Activated CD4-positive, alpha-beta memory T cell treated with anti-CD3 and anti-CD28 coated beads for 36 hours (primary cell): ENCODE measurements around the gene SLC2A10. TPM values are rescaled to one million over a fixed set of nuclear protein-coding genes. Genes with fewer than 3 reads are reported as not detected.

Source experiments
- CTCF ChIA-PET: fragments of 350-600 bp; sonication (Branson Sonifier 250); formaldehyde crosslinking; loops from one replicate; lab custom pipeline; 2021; ENCODE audit warnings: antibody characterized with exemption, inconsistent platforms; lab: Charles Lee
- POLR2A ChIA-PET: fragments of 350-600 bp; sonication (Branson Sonifier 250); formaldehyde crosslinking; loops from one replicate; lab custom pipeline; 2021; ENCODE audit warnings: antibody characterized with exemption; lab: Charles Lee
- DNase-seq: peaks from one replicate; pipeline ENCODE4 v3.0.0-alpha.2; 2020
- H3K27ac Mint-ChIP-seq: one replicate; pipeline ENCODE4 v1.8.0; 2021; ENCODE audit warnings: mixed read lengths
- H3K27me3 Mint-ChIP-seq: one replicate; pipeline ENCODE4 v1.8.0; 2021; ENCODE audit warnings: mixed read lengths
- H3K36me3 Mint-ChIP-seq: one replicate; pipeline ENCODE4 v1.8.0; 2021; ENCODE audit warnings: mixed read lengths
- H3K4me1 Mint-ChIP-seq: one replicate; pipeline ENCODE4 v1.8.0; 2021; ENCODE audit warnings: low read depth, mixed read lengths
- H3K4me3 Mint-ChIP-seq: one replicate; pipeline ENCODE4 v1.8.0; 2021; ENCODE audit warnings: mild to moderate bottlenecking, mixed read lengths
- H3K9me3 Mint-ChIP-seq: one replicate; pipeline ENCODE4 v1.8.0; 2021; ENCODE audit warnings: mixed read lengths
- intact Hi-C: fragments of 100-400 bp; cut with micrococcal nuclease; formaldehyde crosslinking; loops from one replicate; pipeline ENCODE4 v1.15.1; 2023
- total RNA-seq, 2 experiments: library from RNA; stranded (reverse); gene quantifications; one replicate each; pipeline ENCODE4 v1.2.3, GENCODE V29; 2021

Gene SLC2A10
- total RNA-seq, 2 experiments from 2014 or later, result not detected

- Mint-ChIP-seq H3K9me3 (no peaks in the 10 kb centered on the region), H3K4me1 (no peaks in the 10 kb centered on the region), H3K36me3 (no peaks in the 10 kb centered on the region), H3K27me3 (peaks cover 31% of the 10 kb centered on the region), H3K4me3 (no peak overlapping the region), H3K27ac (no peak overlapping the region)
- no peak for DNase-seq
- CTCF ChIA-PET, result interaction anchor here (1.1 to 2.1 kb wide), 5 partner anchors 11 to 1869 kb away, joined by 3 to 5 read pairs (median 4); no protein-coding TSS in a partner anchor
- POLR2A ChIA-PET, result no interaction called here
- intact Hi-C loops, result loop anchor here (10.0 kb wide), 1 partner anchor 273 kb away; no protein-coding TSS in a partner anchor
Measured at GRCh38 chr20:46751856-46752255, 42.4 kb downstream of the SLC2A10 start.

- intact Hi-C loops, result loop anchor here (10.0 kb wide), 1 partner anchor 272 kb away; no protein-coding TSS in a partner anchor
- DNase-seq, result peak; percentile 67
- peaks cover 25% of the 10 kb centered on the region for H3K27me3 Mint-ChIP-seq
- no peak overlapping the region for H3K27ac Mint-ChIP-seq
- POLR2A ChIA-PET, result no interaction called here
- H3K36me3 Mint-ChIP-seq, result no peaks in the 10 kb centered on the region
- H3K4me1 Mint-ChIP-seq, result no peaks in the 10 kb centered on the region
- no peaks in the 10 kb centered on the region for H3K9me3 Mint-ChIP-seq
- H3K4me3 Mint-ChIP-seq, result no peak overlapping the region
- CTCF ChIA-PET, result interaction anchor here (0.5 to 3.1 kb wide), 20 partner anchors 10 to 1868 kb away, joined by 3 to 11 read pairs (median 3); no protein-coding TSS in a partner anchor
Measured at GRCh38 chr20:46752728-46753127, 43.3 kb downstream of the SLC2A10 start.

- Mint-ChIP-seq H3K9me3 (no peaks in the 10 kb centered on the region), H3K4me1 (no peaks in the 10 kb centered on the region), H3K36me3 (no peaks in the 10 kb centered on the region), H3K4me3 (no peak overlapping the region), H3K27me3 (peaks cover 18% of the 10 kb centered on the region), H3K27ac (no peak overlapping the region)
- no peak for DNase-seq
- intact Hi-C loops, result loop anchor here (5.0 to 10.0 kb wide), 2 partner anchors 269 to 627 kb away; no protein-coding TSS in a partner anchor
- ChIA-PET CTCF (interaction anchor here (1.2 to 2.5 kb wide), 6 partner anchors 13 to 628 kb away, joined by 4 to 9 read pairs (median 6); no protein-coding TSS in a partner anchor), POLR2A (no interaction called here)
Measured at GRCh38 chr20:46755483-46756413, 46.3 kb downstream of the SLC2A10 start.

- H3K9me3 Mint-ChIP-seq, result no peaks in the 10 kb centered on the region
Measured at GRCh38 chr20:46756419-46756818, 47.0 kb downstream of the SLC2A10 start.

GRCh38 chr20:46757135-46757534 lies 47.7 kb downstream of the SLC2A10 start:
- no peaks in the 10 kb centered on the region for H3K4me1 Mint-ChIP-seq
- H3K27ac Mint-ChIP-seq, result no peak overlapping the region
- intact Hi-C loops, result loop anchor here (5.0 to 10.0 kb wide), 2 partner anchors 268 to 625 kb away; no protein-coding TSS in a partner anchor

More at GRCh38 chr20:46756419-46756818, 47.0 kb downstream of the SLC2A10 start:
- DNase-seq, result no peak
- Mint-ChIP-seq H3K4me3 (no peak overlapping the region), H3K27ac (no peak overlapping the region), H3K27me3 (peaks cover 17% of the 10 kb centered on the region), H3K36me3 (no peaks in the 10 kb centered on the region), H3K4me1 (no peaks in the 10 kb centered on the region)
- CTCF ChIA-PET, result interaction anchor here (1.2 to 2.5 kb wide), 3 partner anchors 12 to 628 kb away, joined by 4 to 9 read pairs (median 7); no protein-coding TSS in a partner anchor
- intact Hi-C loops, result loop anchor here (5.0 to 10.0 kb wide), 2 partner anchors 268 to 626 kb away; no protein-coding TSS in a partner anchor
- POLR2A ChIA-PET, result no interaction called here

GRCh38 chr20:46757754-46758678 lies 48.6 kb downstream of the SLC2A10 start:
- ChIA-PET CTCF (interaction anchor here (0.8 to 2.5 kb wide), 5 partner anchors 10 to 626 kb away, joined by 3 to 9 read pairs (median 4); no protein-coding TSS in a partner anchor), POLR2A (no interaction called here)
- intact Hi-C loops, result loop anchor here (5.0 to 10.0 kb wide), 2 partner anchors 267 to 624 kb away; no protein-coding TSS in a partner anchor
- no peak overlapping the region for H3K4me3 Mint-ChIP-seq
- H3K36me3 Mint-ChIP-seq, result no peaks in the 10 kb centered on the region
- no peaks in the 10 kb centered on the region for H3K4me1 Mint-ChIP-seq
- peaks cover 8% of the 10 kb centered on the region for H3K27me3 Mint-ChIP-seq
- H3K9me3 Mint-ChIP-seq, result no peaks in the 10 kb centered on the region
- DNase-seq, result peak; percentile 73
- H3K27ac Mint-ChIP-seq, result no peak overlapping the region

More at GRCh38 chr20:46757135-46757534, 47.7 kb downstream of the SLC2A10 start:
- Mint-ChIP-seq H3K36me3 (no peaks in the 10 kb centered on the region), H3K4me3 (no peak overlapping the region), H3K9me3 (no peaks in the 10 kb centered on the region), H3K27me3 (peaks cover 12% of the 10 kb centered on the region)
- POLR2A ChIA-PET, result no interaction called here
- CTCF ChIA-PET, result interaction anchor here (1.7 to 2.5 kb wide), 3 partner anchors 9 to 627 kb away, joined by 7 to 9 read pairs (median 9); no protein-coding TSS in a partner anchor
- no peak for DNase-seq

GRCh38 chr20:46758929-46759669 lies 49.6 kb downstream of the SLC2A10 start:
- CTCF ChIA-PET, result interaction anchor here (0.9 to 1.7 kb wide), 2 partner anchors 11 to 266 kb away, joined by 3 to 9 read pairs; no protein-coding TSS in a partner anchor

GRCh38 chr20:46761566-46761965 lies 52.1 kb downstream of the SLC2A10 start:
- H3K4me1 Mint-ChIP-seq, result no peaks in the 10 kb centered on the region
- CTCF ChIA-PET, result no interaction called here
- no peak overlapping the region for H3K4me3 Mint-ChIP-seq
- intact Hi-C loops, result no loop called here
- DNase-seq, result no peak
- no peak overlapping the region for H3K27ac Mint-ChIP-seq
- H3K36me3 Mint-ChIP-seq, result no peaks in the 10 kb centered on the region
- peaks cover 12% of the 10 kb centered on the region for H3K27me3 Mint-ChIP-seq
- POLR2A ChIA-PET, result no interaction called here
- no peaks in the 10 kb centered on the region for H3K9me3 Mint-ChIP-seq

More at GRCh38 chr20:46758929-46759669, 49.6 kb downstream of the SLC2A10 start:
- H3K4me3 Mint-ChIP-seq, result no peak overlapping the region
- no peak for DNase-seq
- no peaks in the 10 kb centered on the region for H3K9me3 Mint-ChIP-seq
- H3K27me3 Mint-ChIP-seq, result peaks cover 8% of the 10 kb centered on the region
- intact Hi-C loops, result loop anchor here (5.0 to 10.0 kb wide), 2 partner anchors 266 to 623 kb away; no protein-coding TSS in a partner anchor
- POLR2A ChIA-PET, result no interaction called here
- no peaks in the 10 kb centered on the region for H3K36me3 Mint-ChIP-seq
- H3K4me1 Mint-ChIP-seq, result no peaks in the 10 kb centered on the region
- no peak overlapping the region for H3K27ac Mint-ChIP-seq

- CTCF ChIA-PET, result interaction anchor here (1.7 to 3.0 kb wide), 2 partner anchors 10 to 620 kb away, joined by 4 to 11 read pairs; no protein-coding TSS in a partner anchor
- intact Hi-C loops, result no loop called here
- peaks cover 12% of the 10 kb centered on the region for H3K27me3 Mint-ChIP-seq
- POLR2A ChIA-PET, result no interaction called here
- H3K4me1 Mint-ChIP-seq, result no peaks in the 10 kb centered on the region
- no peak overlapping the region for H3K27ac Mint-ChIP-seq
- H3K9me3 Mint-ChIP-seq, result no peaks in the 10 kb centered on the region
- H3K36me3 Mint-ChIP-seq, result no peaks in the 10 kb centered on the region
- no peak overlapping the region for H3K4me3 Mint-ChIP-seq
- no peak for DNase-seq
Measured at GRCh38 chr20:46764068-46764467, 54.6 kb downstream of the SLC2A10 start.

- Mint-ChIP-seq H3K27me3 (peaks cover 8% of the 10 kb centered on the region), H3K9me3 (no peaks in the 10 kb centered on the region), H3K4me3 (no peak overlapping the region), H3K27ac (no peak overlapping the region), H3K36me3 (no peaks in the 10 kb centered on the region), H3K4me1 (no peaks in the 10 kb centered on the region)
- DNase-seq, result no peak
- POLR2A ChIA-PET, result no interaction called here
- intact Hi-C loops, result no loop called here
- CTCF ChIA-PET, result interaction anchor here (1.2 to 3.0 kb wide), 2 partner anchors 12 to 77 kb away, joined by 3 to 11 read pairs; no protein-coding TSS in a partner anchor
Measured at GRCh38 chr20:46765506-46766120, 56.2 kb downstream of the SLC2A10 start.
